Stomach (tissue), 9 donors: ENCODE results near the gene CDH1. TPM values are rescaled to one million over a fixed set of nuclear protein-coding genes. Genes with fewer than 3 reads are reported as not detected.

Experiments
- DNase-seq, 2 donors: peaks; one replicate each; pipeline versions ENCODE4 v3.0.0 to v3.0.0-alpha.2; 2013 to 2019
- H3K27ac ChIP-seq, 5 donors: fragments of 200-600 bp in 4 of 5; sonication (generic) in 4 of 5; one replicate each; pipeline ENCODE4 v1.5.1; 2013 to 2019; ENCODE audit warnings: mild to moderate bottlenecking in 1 of 5, moderate library complexity in 1 of 5
- H3K27me3 ChIP-seq, 3 donors: fragments of 200-600 bp; sonication (generic); one replicate each; pipeline ENCODE4 v1.5.1; 2017 to 2019; ENCODE audit warnings: mixed run types in 1 of 3
- H3K36me3 ChIP-seq, 4 donors: fragments of 200-600 bp; sonication (generic); 1 replicate in 3 of 4; 2 replicates in 1 of 4; pipeline ENCODE4 v1.5.1; 2016 to 2019
- H3K4me1 ChIP-seq, 4 donors: fragments of 200-600 bp; sonication (generic); one replicate each; pipeline ENCODE4 v1.5.1; 2016 to 2019
- H3K4me3 ChIP-seq, 4 donors: fragments of 200-600 bp; sonication (generic) in 3 of 4; one replicate each; pipeline ENCODE4 v1.5.1; 2016 to 2019; ENCODE audit warnings: mild to moderate bottlenecking in 1 of 4
- H3K9me3 ChIP-seq, 4 donors: fragments of 200-600 bp; sonication (generic); one replicate each; pipeline ENCODE4 v1.5.1; 2016 to 2019
- EP300 ChIP-seq: sonication (generic); formaldehyde crosslinking; IDR thresholded peaks from one replicate; pipeline ENCODE4 v1.6.1; 2017; ENCODE audit warnings: antibody characterized with exemption
- POLR2A ChIP-seq, 4 donors: fragments of 450-650 bp; IDR thresholded peaks; one replicate each; pipeline ENCODE4 v1.6.1; 2016; ENCODE audit warnings: antibody characterized with exemption in 4 of 4, control low read depth in 2 of 4, mild to moderate bottlenecking in 1 of 4, moderate library complexity in 1 of 4
- POLR2AphosphoS5 ChIP-seq, 3 donors: sonication (generic); formaldehyde crosslinking; IDR thresholded peaks; one replicate each; pipeline ENCODE4 v1.6.1; 2016; ENCODE audit warnings: antibody characterized with exemption in 3 of 3
- WGBS, 5 donors: extraction: QIAGEN DNeasy Blood & Tissue Kit in 3 of 5; methylation state at CpG; one replicate each; pipeline versions ENCODE4 v1.1.5 to v1.1.7; 2013 to 2018; 5-methylcytosine and 5-hydroxymethylcytosine counted together
- intact Hi-C: fragments of 100-400 bp; cut with DNase I; formaldehyde crosslinking; loops from one replicate; pipeline ENCODE4 v1.15.1; 2023; ENCODE audit warnings: low total_unique reads
- polyA plus RNA-seq, 3 donors: library from polyadenylated mRNA; stranded (reverse); fragments of 200-250 nt; gene quantifications; one replicate each; pipeline ENCODE4 v1.2.3, GENCODE V29; 2013
- total RNA-seq, 5 donors: library from RNA; depleted of rRNA; stranded (reverse); fragments of >200 nt; gene quantifications; one replicate each; pipeline versions ENCODE4 v1.1.0 to v1.2.3, GENCODE V29; 2014 to 2016
- TF ChIP-seq, protein P1 (sequence below), 7 experiments: fragments of 450-650 bp in 4 of 7; fragments of 200-600 bp in 3 of 7; sonication (generic) in 3 of 7; IDR thresholded peaks; one replicate each; pipeline ENCODE4 v1.5.1; 2016 to 2019; ENCODE audit warnings: antibody characterized with exemption in 7 of 7, control low read depth in 2 of 7, mild to moderate bottlenecking in 1 of 7
- donor health status: healthy with polysubstance abuse.
- donor health status: Bipolar disorder and iron deficiency.
- donor health status: healthy.

CDH1 gene
- total and polyA plus RNA-seq, 8 donors, result 15.0 to 567 (median 132) TPM

DNA sequence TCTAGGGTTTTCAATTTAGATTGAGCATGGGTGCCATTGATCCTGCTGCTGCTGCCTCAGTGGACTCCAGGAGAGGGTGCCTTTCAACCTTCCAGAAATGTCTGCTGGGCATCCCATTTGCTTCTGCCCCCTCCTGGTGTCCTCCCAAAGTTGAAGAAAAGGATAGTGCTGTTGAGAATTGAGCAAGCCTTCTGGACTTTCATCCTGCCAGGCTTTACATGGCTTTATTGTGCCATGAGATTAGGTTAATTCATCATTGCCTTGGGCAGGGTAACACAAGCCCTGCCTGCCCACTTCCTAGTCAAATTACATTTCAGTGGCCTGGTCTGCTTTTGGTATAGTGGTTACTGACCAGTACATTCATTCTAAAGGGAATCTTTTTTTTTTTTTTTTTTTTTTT is 88.3 kb downstream of the CDH1 start:
- Histone ChIP-seq H3K27ac (no peak overlapping the region), H3K36me3 (peaks cover 6 to 92% (median 63%) of the 10 kb centered on the region in 4 donors), H3K4me1 (no peaks in the 10 kb centered on the region), H3K4me3 (no peak overlapping the region), H3K27me3 (no peaks in the 10 kb centered on the region), H3K9me3 (no peaks in the 10 kb centered on the region)
- no peak for TF ChIP-seq EP300
- no peak for TF ChIP-seq POLR2A (IDR thresholded peaks at IDR 0.05)
- TF ChIP-seq POLR2AphosphoS5 (IDR thresholded peaks at IDR 0.05), result no peak
- TF ChIP-seq, protein P1, sequence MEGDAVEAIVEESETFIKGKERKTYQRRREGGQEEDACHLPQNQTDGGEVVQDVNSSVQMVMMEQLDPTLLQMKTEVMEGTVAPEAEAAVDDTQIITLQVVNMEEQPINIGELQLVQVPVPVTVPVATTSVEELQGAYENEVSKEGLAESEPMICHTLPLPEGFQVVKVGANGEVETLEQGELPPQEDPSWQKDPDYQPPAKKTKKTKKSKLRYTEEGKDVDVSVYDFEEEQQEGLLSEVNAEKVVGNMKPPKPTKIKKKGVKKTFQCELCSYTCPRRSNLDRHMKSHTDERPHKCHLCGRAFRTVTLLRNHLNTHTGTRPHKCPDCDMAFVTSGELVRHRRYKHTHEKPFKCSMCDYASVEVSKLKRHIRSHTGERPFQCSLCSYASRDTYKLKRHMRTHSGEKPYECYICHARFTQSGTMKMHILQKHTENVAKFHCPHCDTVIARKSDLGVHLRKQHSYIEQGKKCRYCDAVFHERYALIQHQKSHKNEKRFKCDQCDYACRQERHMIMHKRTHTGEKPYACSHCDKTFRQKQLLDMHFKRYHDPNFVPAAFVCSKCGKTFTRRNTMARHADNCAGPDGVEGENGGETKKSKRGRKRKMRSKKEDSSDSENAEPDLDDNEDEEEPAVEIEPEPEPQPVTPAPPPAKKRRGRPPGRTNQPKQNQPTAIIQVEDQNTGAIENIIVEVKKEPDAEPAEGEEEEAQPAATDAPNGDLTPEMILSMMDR (IDR thresholded peaks at IDR 0.05), result no peak
- intact Hi-C loops, result no loop called here
- DNase-seq, result no peak

DNA sequence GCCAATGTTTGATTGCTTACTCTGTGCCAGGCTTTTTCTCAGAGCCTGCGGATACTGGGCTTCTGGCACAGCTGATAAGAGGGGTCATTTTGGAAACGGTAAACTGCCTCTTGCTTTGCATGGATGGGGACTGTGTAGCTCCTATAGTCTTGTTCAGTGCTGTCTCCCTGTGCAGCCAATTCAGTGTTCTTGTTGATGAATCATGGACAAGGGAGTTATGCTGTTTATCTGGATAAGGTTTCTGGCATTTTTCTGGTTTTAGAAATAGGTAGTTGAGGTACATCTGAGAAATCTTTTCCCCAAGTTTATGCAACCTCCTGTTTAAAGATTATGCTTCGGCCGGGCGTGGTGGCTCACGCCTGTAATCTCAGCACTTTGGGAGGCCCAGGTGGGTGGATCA is 89.6 kb downstream of the CDH1 start:
- intact Hi-C loops, result no loop called here
- DNase-seq, result no peak
- no peaks in the 10 kb centered on the region for H3K27me3 ChIP-seq
- no peaks in the 10 kb centered on the region for H3K4me1 ChIP-seq
- H3K27ac ChIP-seq, result no peak overlapping the region
- no peaks in the 10 kb centered on the region for H3K9me3 ChIP-seq
- TF ChIP-seq POLR2AphosphoS5 (IDR thresholded peaks at IDR 0.05), result no peak
- no peak for TF ChIP-seq POLR2A (IDR thresholded peaks at IDR 0.05)
- TF ChIP-seq EP300, result no peak
- TF ChIP-seq, protein P1 (IDR thresholded peaks at IDR 0.05), result no peak
- H3K36me3 ChIP-seq, result peaks cover 5 to 92% (median 66%) of the 10 kb centered on the region in 4 donors
- WGBS, 5 donors, result 71 to 81% (median 76%) methylated on average over 6 of the region's 6 CpGs
- no peak overlapping the region for H3K4me3 ChIP-seq

DNA sequence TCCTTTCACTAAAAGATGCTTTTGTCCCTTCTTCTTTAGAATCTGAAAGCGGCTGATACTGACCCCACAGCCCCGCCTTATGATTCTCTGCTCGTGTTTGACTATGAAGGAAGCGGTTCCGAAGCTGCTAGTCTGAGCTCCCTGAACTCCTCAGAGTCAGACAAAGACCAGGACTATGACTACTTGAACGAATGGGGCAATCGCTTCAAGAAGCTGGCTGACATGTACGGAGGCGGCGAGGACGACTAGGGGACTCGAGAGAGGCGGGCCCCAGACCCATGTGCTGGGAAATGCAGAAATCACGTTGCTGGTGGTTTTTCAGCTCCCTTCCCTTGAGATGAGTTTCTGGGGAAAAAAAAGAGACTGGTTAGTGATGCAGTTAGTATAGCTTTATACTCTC is 96.2 kb downstream of the CDH1 start:
- no peak for TF ChIP-seq POLR2A (IDR thresholded peaks at IDR 0.05)
- TF ChIP-seq, protein P1 (IDR thresholded peaks at IDR 0.05), result no peak
- no peak for TF ChIP-seq EP300
- TF ChIP-seq POLR2AphosphoS5 (IDR thresholded peaks at IDR 0.05), result no peak
- Histone ChIP-seq H3K4me1 (no peaks in the 10 kb centered on the region), H3K9me3 (no peaks in the 10 kb centered on the region), H3K36me3 (peaks cover 20 to 78% (median 53%) of the 10 kb centered on the region in 4 donors), H3K4me3 (no peak overlapping the region), H3K27me3 (no peaks in the 10 kb centered on the region), H3K27ac (no peak overlapping the region)
- intact Hi-C loops, result no loop called here
- 87 to 93% (median 90%) methylated on average over 14 of the region's 14 CpGs for WGBS, 5 donors
- no peak for DNase-seq

DNA sequence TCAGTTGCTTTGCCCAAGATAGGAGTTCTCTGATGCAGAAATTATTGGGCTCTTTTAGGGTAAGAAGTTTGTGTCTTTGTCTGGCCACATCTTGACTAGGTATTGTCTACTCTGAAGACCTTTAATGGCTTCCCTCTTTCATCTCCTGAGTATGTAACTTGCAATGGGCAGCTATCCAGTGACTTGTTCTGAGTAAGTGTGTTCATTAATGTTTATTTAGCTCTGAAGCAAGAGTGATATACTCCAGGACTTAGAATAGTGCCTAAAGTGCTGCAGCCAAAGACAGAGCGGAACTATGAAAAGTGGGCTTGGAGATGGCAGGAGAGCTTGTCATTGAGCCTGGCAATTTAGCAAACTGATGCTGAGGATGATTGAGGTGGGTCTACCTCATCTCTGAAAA is 97.5 kb downstream of the CDH1 start:
- Histone ChIP-seq H3K4me1 (no peaks in the 10 kb centered on the region), H3K27me3 (no peaks in the 10 kb centered on the region), H3K4me3 (no peak overlapping the region), H3K27ac (no peak overlapping the region), H3K36me3 (peaks cover 16 to 65% (median 44%) of the 10 kb centered on the region in 4 donors), H3K9me3 (no peaks in the 10 kb centered on the region)
- TF ChIP-seq, protein P1 (IDR thresholded peaks at IDR 0.05), result no peak
- TF ChIP-seq POLR2A (IDR thresholded peaks at IDR 0.05) (no peak), EP300 (no peak)
- WGBS, 5 donors, result 81 to 100% (median 95%) methylated on average over 1 of the region's 1 CpG
- peak in 1 of 2 donors; percentile 31 for DNase-seq
- intact Hi-C loops, result no loop called here
